MV-4-11 (cell line): ENCODE data around the gene BMPR1B.

Experiments used
- DNase-seq: peaks from one replicate; lab custom pipeline; 2025; lab: John Stamatoyannopoulos, UW

BMPR1B gene

GRCh38 chr4:94757192-94758140 lies at the start of gene BMPR1B:
TSS of gene BMPR1B (plus strand) at chr4:94757955. CDS start at chr4:95104425, 346,470 bp downstream.
- DNase-seq: no peak

GRCh38 chr4:94711635-94712034 lies 46.1 kb upstream of the BMPR1B start:
- DNase-seq: no peak

GRCh38 chr4:94714365-94715160 lies 43.2 kb upstream of the BMPR1B start:
- no peak for DNase-seq

- DNase-seq: no peak
Measured at GRCh38 chr4:94715726-94716125, 42.0 kb upstream of the BMPR1B start.

- no peak for DNase-seq
Measured at GRCh38 chr4:94721310-94721709, 36.4 kb upstream of the BMPR1B start.

GRCh38 chr4:94722270-94722669 lies 35.5 kb upstream of the BMPR1B start:
- DNase-seq: no peak

- peak; percentile 9 for DNase-seq
Measured at GRCh38 chr4:94722748-94723147, 35.0 kb upstream of the BMPR1B start.

GRCh38 chr4:94724016-94724790 lies 33.6 kb upstream of the BMPR1B start:
- DNase-seq: no peak

GRCh38 chr4:94726524-94727123 lies 31.1 kb upstream of the BMPR1B start:
- no peak for DNase-seq

GRCh38 chr4:94728056-94728766 lies 29.5 kb upstream of the BMPR1B start:
- no peak for DNase-seq

- no peak for DNase-seq
Measured at GRCh38 chr4:94732358-94732698, 25.4 kb upstream of the BMPR1B start.

- no peak for DNase-seq
Measured at GRCh38 chr4:94739741-94740140, 18.0 kb upstream of the BMPR1B start.

GRCh38 chr4:94741304-94741703 lies 16.5 kb upstream of the BMPR1B start:
- no peak for DNase-seq

- DNase-seq: no peak
Measured at GRCh38 chr4:94743838-94744237, 13.9 kb upstream of the BMPR1B start.

- no peak for DNase-seq
Measured at GRCh38 chr4:94744850-94745249, 12.9 kb upstream of the BMPR1B start.

GRCh38 chr4:94746746-94747145 lies 11.0 kb upstream of the BMPR1B start:
- no peak for DNase-seq

- DNase-seq: no peak
Measured at GRCh38 chr4:94758141-94758699, 465 bp downstream of the BMPR1B start.

- DNase-seq: no peak
Measured at GRCh38 chr4:94758700-94759399, 1.1 kb downstream of the BMPR1B start.

- no peak for DNase-seq
Measured at GRCh38 chr4:94759767-94760211, 2.0 kb downstream of the BMPR1B start.

GRCh38 chr4:94762326-94762725 lies 4.6 kb downstream of the BMPR1B start:
- peak; percentile 3 for DNase-seq
